Measurements from ENCODE around the gene TIGD2. TPM values are rescaled to one million over a fixed set of nuclear protein-coding genes. Genes with fewer than 3 reads are reported as not detected.
"Not testable (repeated sequence)": the region's sequence is repeated elsewhere in the genome, so short reads cannot be mapped to it uniquely, and the experiment has no call there.

The TIGD2 gene
- total and polyA plus RNA-seq, 2 donors: 3.6 to 12.0 TPM

DNA sequence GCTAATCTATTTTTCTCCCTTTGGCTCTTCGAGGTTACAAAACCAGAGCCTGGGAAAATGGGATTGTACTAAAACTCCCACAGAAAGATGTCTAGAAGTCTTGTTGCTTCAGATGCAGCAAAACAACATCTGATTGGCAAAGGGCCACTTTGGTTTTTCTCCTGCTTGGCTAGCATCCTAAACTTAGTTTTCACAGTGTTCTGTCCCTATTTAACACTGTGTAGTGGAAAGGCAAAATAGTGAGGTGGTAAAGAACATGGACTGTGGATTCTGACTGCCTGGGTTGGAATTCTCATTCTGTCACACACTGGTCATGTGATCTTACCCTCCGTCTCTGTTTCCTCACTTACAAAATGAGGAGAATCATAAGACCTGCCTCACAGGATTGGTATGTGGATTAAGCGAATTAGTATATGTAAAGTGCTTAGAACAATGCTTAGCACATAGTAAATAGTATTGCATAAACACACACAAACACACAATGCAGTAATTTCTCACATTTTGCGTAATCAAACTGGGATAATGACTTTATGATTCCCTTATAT is 23.5 kb downstream of the TIGD2 start:
- no peak overlapping the region for H3K27ac ChIP-seq (ENCODE audit: low read depth)
- no peak overlapping the region for H3K4me3 ChIP-seq (ENCODE audit: low read depth, low read length)
- 59% methylated on average over 4 of the region's 4 CpGs for WGBS
- H3K4me1 ChIP-seq (ENCODE audit: insufficient read depth): no peaks in the 10 kb centered on the region
- no peak for DNase-seq (ENCODE audit: extremely low spot score)
- no peaks in the 10 kb centered on the region for H3K36me3 ChIP-seq (ENCODE audit: insufficient read depth)

DNA sequence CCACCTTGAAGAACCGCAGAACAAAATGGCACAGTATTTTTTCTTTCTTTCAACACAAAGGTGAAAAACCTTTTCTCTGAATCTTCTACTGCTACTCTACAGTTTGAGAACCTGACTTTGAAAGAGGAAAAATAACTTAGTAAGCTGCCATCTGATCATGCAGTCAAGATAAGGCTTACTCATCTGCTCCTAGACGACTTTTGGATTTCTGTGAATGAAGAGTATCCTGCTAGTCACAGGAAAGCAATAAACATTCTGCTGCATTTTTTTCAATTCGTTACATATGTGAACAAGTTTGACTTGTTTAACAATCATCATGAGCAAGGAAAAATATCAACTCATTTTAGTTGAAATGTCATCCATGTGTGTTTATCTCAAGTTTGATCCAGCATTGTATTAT is 25.2 kb downstream of the TIGD2 start:
- H3K27ac ChIP-seq (ENCODE audit: low read depth): no peak overlapping the region
- H3K4me3 ChIP-seq (ENCODE audit: low read depth, low read length): no peak overlapping the region
- H3K36me3 ChIP-seq (ENCODE audit: insufficient read depth): no peaks in the 10 kb centered on the region
- H3K4me1 ChIP-seq (ENCODE audit: insufficient read depth): no peaks in the 10 kb centered on the region
- whole genome bisulfite sequencing: 42% methylated on average over 3 of the region's 3 CpGs
- DNase-seq (ENCODE audit: extremely low spot score): peak; percentile 13

DNA sequence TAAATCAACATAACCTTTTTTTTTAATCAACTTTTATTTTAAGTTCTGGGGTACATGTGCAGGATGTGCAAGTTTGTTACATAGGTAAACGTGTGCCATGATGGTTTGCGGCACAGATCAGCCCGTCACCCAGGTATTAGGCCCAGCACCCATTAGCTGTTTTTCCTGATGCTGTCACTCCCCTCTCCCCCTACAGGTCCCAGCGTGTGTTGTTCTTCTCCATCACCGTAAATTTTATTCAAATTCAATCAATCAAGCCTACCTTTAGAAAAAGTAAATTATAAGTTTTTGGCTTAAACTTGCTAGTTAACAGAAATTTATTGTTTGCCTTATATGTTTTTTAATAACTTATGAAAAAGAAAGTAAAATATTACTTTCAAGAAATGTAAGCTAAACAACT is 25.9 kb downstream of the TIGD2 start:
- DNase-seq (ENCODE audit: extremely low spot score): no peak
- H3K4me1 ChIP-seq (ENCODE audit: insufficient read depth): no peaks in the 10 kb centered on the region
- WGBS: 86% methylated on average over 5 of the region's 5 CpGs

DNA sequence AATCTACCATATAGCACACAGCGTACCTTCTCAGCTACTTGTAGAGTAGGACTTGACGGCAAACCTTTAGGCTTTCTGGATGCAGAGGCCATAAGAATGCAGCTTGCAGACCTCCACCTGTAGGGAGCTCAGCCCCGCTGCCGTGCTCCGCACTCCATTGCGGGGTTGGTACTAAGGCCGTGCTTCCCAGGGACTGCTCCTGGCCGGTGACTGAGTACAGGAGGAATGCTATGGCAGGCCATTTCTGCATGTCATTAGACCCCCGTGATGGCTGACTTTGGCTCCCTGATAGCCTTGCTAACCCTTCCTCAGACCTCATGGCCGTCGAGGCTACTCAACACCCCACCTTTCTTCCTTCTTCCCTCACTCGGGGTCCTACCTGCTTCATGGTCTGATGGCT is 26.4 kb downstream of the TIGD2 start:
- Histone ChIP-seq H3K4me3 (ENCODE audit: low read depth, low read length) (no peak overlapping the region), H3K4me1 (ENCODE audit: insufficient read depth) (no peaks in the 10 kb centered on the region), H3K36me3 (ENCODE audit: insufficient read depth) (no peaks in the 10 kb centered on the region), H3K27ac (ENCODE audit: low read depth) (no peak overlapping the region)
- no peak for DNase-seq (ENCODE audit: extremely low spot score)
- 90% methylated on average over 12 of the region's 12 CpGs for WGBS

More for the DNA sequence above, 25.9 kb downstream of the TIGD2 start:
- Histone ChIP-seq H3K4me3 (ENCODE audit: low read depth, low read length) (no peak overlapping the region), H3K27ac (ENCODE audit: low read depth) (no peak overlapping the region), H3K36me3 (ENCODE audit: insufficient read depth) (no peaks in the 10 kb centered on the region)

DNA sequence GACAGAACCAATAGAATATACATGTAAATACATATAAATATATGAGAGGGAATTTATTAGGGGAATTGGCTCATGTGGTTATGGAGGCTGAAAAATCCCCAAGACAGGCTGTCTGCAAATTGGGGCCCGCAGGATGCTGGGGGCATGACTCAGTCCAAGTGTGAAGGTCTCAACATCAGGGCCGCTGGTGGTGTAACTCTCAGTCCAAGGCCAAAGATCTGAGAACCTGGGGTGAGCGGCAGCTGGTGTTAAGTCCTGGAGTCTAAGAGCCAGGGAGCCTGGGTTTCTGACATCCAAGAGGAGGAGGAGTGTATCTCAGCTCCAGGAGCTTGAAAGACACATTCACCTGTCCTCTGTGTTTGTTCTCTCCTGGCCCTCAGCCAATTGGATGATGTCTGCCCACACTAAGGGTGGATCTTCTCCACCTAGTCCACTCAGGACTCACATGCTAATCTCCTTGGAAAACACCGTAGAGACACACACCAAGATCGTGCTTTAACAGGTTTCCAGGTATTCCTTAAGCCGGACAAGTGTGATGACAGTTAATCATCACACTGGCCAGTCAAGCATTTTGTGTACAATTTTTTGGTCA is 28.9 kb downstream of the TIGD2 start:
- DNase-seq (ENCODE audit: extremely low spot score): no peak
- H3K27ac ChIP-seq (ENCODE audit: low read depth): no peak overlapping the region
- WGBS: 92% methylated on average over 6 of the region's 6 CpGs
- no peaks in the 10 kb centered on the region for H3K36me3 ChIP-seq (ENCODE audit: insufficient read depth)
- H3K4me1 ChIP-seq (ENCODE audit: insufficient read depth): no peaks in the 10 kb centered on the region
- H3K4me3 ChIP-seq (ENCODE audit: low read depth, low read length): no peak overlapping the region

DNA sequence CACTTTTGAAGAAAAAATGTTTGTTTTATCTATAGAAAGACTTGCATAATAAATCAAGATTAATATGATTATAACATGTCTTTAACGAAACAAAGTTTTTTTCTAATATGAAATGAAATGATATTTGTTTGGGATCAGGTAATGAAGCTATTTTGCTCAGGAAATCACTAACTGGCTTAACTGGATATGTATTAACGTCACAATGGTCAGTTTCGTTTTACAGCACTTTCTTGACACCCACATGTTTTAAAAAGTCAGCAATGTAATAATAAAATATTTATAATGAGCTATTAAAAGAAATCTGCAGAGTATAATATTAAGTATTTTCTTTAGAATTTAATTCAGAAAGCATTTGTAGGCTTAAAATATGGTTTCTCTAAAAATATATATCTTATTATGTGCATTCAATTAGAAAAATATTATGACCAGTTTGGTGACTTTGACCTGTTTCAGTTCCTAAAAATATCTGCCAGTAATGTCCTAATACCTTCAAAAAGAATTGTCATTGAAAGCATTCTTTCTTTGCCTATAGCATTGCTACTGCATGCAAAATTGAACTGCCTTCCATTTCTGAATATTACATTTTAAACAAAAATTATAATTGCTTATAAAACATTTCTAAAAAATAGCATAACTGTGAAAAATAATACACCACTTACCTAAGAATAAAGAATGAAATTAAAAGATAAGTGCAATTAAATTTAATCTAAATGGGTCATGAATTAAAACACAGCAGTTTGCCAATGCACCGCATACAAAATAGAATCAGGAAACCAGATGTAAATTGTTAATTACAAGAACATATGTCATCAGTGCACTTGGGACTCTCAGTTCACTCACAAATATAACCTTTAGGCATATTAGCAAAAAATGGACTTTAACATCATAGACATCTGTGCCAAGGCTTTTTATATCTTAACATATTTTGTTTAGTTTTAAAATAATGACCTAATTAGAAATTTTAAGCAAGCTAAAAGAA is 31.6 kb downstream of the TIGD2 start:
- no peak for DNase-seq (ENCODE audit: extremely low spot score)
- Histone ChIP-seq H3K4me1 (ENCODE audit: insufficient read depth) (no peaks in the 10 kb centered on the region), H3K36me3 (ENCODE audit: insufficient read depth) (no peaks in the 10 kb centered on the region), H3K27ac (ENCODE audit: low read depth) (no peak overlapping the region), H3K4me3 (ENCODE audit: low read depth, low read length) (no peak overlapping the region)
- 65% methylated on average over 4 of the region's 4 CpGs for WGBS

DNA sequence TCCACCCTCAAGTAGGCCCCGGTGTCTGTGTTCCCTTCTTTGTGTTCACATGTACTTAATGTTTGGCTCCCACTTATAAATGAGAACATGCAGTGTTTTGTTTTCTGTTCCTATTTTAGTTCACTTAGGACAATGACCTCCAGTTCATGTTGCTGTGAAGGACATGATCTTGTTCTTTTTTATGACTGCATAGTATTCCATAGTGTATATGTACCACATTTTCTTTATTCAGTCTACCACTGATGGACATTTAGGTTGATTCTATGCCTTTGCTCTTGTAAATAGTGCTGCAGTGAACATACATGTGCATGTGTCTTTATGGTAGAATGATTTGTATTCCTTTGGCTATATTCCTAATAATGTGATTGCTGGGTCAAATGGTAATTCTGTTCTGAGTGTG is 33.3 kb downstream of the TIGD2 start:
- WGBS: 95% methylated on average over 1 of the region's 1 CpG

DNA sequence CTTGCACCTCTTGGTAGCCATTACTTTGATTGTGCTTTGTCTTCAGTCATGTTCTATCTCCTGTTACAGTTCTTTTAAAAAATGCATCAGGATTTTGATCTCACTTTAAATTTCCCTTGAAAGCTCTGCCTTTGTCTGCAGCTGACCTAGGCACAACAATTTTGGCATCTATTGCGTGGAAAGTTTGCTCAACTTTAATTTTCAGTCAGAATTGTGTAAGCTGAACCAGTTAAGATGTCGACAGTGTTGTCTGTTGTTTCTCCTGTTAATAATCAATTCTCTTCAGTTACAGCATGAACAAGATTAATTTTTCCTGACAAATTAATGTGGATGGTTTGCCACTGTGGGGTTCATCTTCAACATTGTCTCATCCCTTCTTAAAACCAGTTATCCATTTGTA is 34.9 kb downstream of the TIGD2 start:
- Histone ChIP-seq H3K27ac (ENCODE audit: low read depth) (no peak overlapping the region), H3K4me3 (ENCODE audit: low read depth, low read length) (no peak overlapping the region), H3K4me1 (ENCODE audit: insufficient read depth) (no peaks in the 10 kb centered on the region), H3K36me3 (ENCODE audit: insufficient read depth) (no peaks in the 10 kb centered on the region)
- WGBS: 87% methylated on average over 2 of the region's 2 CpGs
- DNase-seq (ENCODE audit: extremely low spot score): no peak

More for the DNA sequence above, 33.3 kb downstream of the TIGD2 start:
- DNase-seq (ENCODE audit: extremely low spot score); H3K27ac ChIP-seq (ENCODE audit: low read depth); H3K4me3 ChIP-seq (ENCODE audit: low read depth, low read length); H3K36me3 ChIP-seq (ENCODE audit: insufficient read depth); H3K4me1 ChIP-seq (ENCODE audit: insufficient read depth): not testable (repeated sequence)

DNA sequence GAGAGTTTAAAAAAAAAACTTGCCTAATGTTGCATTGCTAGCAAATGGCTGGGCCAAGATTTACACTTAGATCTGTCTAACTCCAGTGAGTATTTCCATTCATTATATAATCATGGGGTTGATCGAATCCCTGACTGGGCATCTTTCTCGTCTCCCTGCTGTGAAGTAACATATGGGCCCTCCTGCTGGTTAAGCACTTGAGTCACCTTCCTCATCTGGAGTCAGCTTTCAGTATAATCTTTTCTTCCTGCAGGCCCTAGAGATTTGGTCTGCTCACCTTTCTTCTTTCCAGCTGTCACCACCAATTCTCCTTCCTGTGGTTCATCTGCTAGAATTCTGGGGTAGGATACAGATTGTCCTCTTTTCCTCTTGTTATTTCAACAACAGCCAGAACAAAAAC is 41.6 kb downstream of the TIGD2 start:
- DNase-seq (ENCODE audit: extremely low spot score): no peak
- Histone ChIP-seq H3K27ac (ENCODE audit: low read depth) (no peak overlapping the region), H3K36me3 (ENCODE audit: insufficient read depth) (no peaks in the 10 kb centered on the region), H3K4me1 (ENCODE audit: insufficient read depth) (no peaks in the 10 kb centered on the region), H3K4me3 (ENCODE audit: low read depth, low read length) (no peak overlapping the region)
- 66% methylated on average over 2 of the region's 2 CpGs for WGBS

DNA sequence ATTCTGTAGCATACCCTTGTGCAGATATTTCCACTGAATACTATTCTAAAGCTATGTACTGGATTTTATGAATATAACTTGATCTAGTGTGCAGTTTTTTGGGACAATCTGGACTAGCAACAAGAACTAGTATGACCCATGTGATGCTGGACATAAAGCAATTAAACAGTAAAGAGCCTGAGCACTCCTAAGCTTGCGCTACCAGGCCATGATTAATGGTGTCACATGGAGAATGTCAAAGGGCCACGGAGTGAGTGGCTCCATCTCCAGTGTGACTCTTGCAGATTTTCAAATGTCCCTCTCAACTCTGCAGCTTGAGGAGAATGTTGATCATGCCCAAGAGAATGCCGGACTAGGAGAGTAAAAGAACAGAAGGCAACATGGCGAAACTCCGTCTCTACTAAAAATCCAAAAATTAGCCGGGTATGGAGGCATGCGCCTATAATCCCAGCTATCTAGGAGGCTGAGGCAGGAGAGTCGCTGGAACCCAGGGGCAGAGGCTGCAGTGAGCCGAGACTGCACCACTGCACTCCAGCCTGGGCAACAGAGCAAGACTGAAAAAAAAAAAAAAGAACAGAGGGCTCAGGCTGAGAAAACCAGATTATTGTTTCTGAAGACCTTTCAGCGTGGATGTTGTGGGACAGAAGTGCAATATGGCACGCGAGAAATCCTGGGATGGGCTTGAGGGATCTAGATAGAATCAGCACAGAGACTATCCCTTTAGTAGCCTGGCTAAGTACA is 45.0 kb downstream of the TIGD2 start:
- H3K27ac ChIP-seq (ENCODE audit: low read depth): no peak overlapping the region
- WGBS: 91% methylated on average over 12 of the region's 12 CpGs

DNA sequence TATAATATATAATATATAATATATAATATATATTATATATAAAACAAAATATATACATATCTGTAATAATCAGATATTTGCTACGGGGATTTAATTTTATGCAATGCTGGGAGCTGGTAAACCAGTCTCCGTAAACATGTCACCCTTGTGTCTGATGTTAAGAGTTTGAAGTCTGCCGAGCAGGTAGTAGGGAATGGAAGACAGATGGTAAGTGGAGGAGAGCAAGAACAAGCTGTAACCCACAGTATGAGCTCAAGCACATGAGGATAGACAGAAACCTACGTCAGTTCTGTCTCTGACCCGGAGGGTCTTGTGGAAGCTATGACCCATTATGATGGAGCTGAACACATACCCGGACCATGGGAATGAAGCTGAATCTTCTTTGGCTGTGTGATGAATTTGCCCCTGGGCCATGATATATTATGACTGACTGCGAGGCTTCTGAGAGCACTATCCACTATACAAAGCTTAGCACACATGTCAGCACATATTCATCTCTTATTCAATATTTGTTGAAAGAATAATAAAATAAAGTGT is 46.2 kb downstream of the TIGD2 start:
- H3K4me1 ChIP-seq (ENCODE audit: insufficient read depth): no peaks in the 10 kb centered on the region

More for the DNA sequence above, 45.0 kb downstream of the TIGD2 start:
- Histone ChIP-seq H3K36me3 (ENCODE audit: insufficient read depth) (no peaks in the 10 kb centered on the region), H3K4me3 (ENCODE audit: low read depth, low read length) (no peak overlapping the region), H3K4me1 (ENCODE audit: insufficient read depth) (no peaks in the 10 kb centered on the region)
- DNase-seq (ENCODE audit: extremely low spot score): no peak

DNA sequence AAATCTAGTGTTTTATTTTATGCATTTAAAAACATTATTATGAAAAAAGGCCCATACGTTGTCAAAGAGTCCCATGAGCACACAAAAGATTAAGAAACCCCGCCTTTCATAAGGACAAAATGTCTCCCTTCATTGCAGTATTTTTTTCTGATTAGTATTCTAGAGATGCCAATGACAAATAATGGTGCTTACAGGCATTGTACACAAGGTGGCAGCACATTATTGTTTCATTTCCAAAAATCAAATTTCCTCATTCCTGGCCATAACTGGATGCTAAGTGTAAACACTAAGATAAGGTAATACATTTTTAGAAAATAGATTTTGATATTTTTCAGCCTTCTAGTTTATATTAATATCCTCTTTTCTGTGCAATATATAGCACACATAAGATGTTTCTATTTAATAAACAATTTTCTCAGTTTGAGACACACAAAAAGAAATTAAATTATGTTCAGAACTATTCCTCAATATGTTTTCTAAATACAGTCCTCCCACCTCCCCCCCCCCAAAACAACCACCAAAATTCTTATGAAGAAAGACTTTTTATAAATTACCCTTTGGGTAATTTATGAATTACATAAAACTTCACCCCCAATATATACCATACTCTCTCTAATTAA is 47.7 kb downstream of the TIGD2 start:
- DNase-seq (ENCODE audit: extremely low spot score): peak; percentile 36
- WGBS: 5% methylated on average over 2 of the region's 2 CpGs

More for the DNA sequence above, 46.2 kb downstream of the TIGD2 start:
- 78% methylated on average over 7 of the region's 7 CpGs for WGBS
- no peak for DNase-seq (ENCODE audit: extremely low spot score)
- Histone ChIP-seq H3K4me3 (ENCODE audit: low read depth, low read length) (no peak overlapping the region), H3K36me3 (ENCODE audit: insufficient read depth) (no peaks in the 10 kb centered on the region), H3K27ac (ENCODE audit: low read depth) (no peak overlapping the region)

DNA sequence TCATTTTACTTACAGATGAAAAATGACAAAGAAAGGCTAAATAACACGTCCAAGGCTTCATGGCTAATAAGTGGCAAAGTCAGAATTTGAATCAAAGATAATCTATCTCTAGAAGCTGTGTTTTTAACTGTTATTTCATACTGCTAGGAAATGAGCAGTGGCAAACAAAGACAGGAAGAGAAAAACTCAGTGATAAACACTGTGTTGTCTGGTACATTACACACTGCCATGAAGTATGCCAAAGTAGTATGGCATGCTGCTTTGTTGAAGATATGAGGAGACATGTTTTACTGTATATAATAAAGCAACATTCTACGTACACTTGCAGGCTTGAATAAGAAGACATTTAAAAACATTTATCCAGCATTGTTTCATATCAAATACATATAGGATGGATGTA is 49.5 kb downstream of the TIGD2 start:
- DNase-seq (ENCODE audit: extremely low spot score): no peak
- no peaks in the 10 kb centered on the region for H3K4me1 ChIP-seq (ENCODE audit: insufficient read depth)
- H3K27ac ChIP-seq (ENCODE audit: low read depth): no peak overlapping the region
- no peaks in the 10 kb centered on the region for H3K36me3 ChIP-seq (ENCODE audit: insufficient read depth)
- WGBS: 79% methylated on average over 2 of the region's 2 CpGs
- no peak overlapping the region for H3K4me3 ChIP-seq (ENCODE audit: low read depth, low read length)

More for the DNA sequence above, 47.7 kb downstream of the TIGD2 start:
- Histone ChIP-seq H3K27ac (ENCODE audit: low read depth) (no peak overlapping the region), H3K36me3 (ENCODE audit: insufficient read depth) (no peaks in the 10 kb centered on the region), H3K4me3 (ENCODE audit: low read depth, low read length) (no peak overlapping the region), H3K4me1 (ENCODE audit: insufficient read depth) (no peaks in the 10 kb centered on the region)

All from urinary bladder (tissue), 4 donors.